HepG2 (cell line): Measurements from ENCODE around the gene SECTM1. TPM values are rescaled to one million over a fixed set of nuclear protein-coding genes. Genes with fewer than 3 reads are reported as not detected.

Experiments used
- ATAC-seq: fragments of 200-7000 bp; cut with Tn5 transposase; 3 replicates; pipeline ENCODE4 v1.9.1; 2020; ENCODE audit warnings: mild to moderate bottlenecking, moderate library complexity
- BruUV-seq: library from RNA; stranded (reverse); fragments of 400-500 nt; replicated peaks from 2 replicates; lab custom pipeline; 2021; lab: Mats Ljungman, UMichigan
- CTCF ChIA-PET: fragments of 300-600 bp; formaldehyde crosslinking; extraction: SDS; loops from one replicate; lab custom pipeline; 2021; ENCODE audit warnings: low total read pairs, inconsistent platforms, low intra/inter-chr PET ratio; lab: Yijun Ruan, JAX
- POLR2A ChIA-PET: fragments of 350-600 bp; sonication (Branson Sonifier 250); formaldehyde crosslinking; loops from one replicate; lab custom pipeline; 2020; ENCODE audit warnings: antibody characterized with exemption, inconsistent platforms; lab: Yijun Ruan, JAX
- DNase-seq: peaks from one replicate; pipeline ENCODE4 v3.0.0-alpha.2; 2015; ENCODE audit warnings: low spot score
- FAIRE-seq: peaks from 3 replicates; lab custom pipeline; 2011; peaks lifted over from hg19 to GRCh38; lab: Jason Lieb, UNC
- H2AFZ ChIP-seq: one replicate; pipeline ENCODE4 v1.6.1; 2011; ENCODE audit warnings: low read length, inconsistent platforms
- H3K27ac ChIP-seq: fragments of 300-600 bp; 3 replicates; pipeline ENCODE4 v1.8.0; 2011; ENCODE audit warnings: mixed run types, mild to moderate bottlenecking, mixed read lengths, low read length, inconsistent platforms; ENCODE audit not compliant: insufficient read depth; ENCODE audit errors: extremely low read length
- H3K27me3 ChIP-seq, 2 experiments: fragments of 200-600 bp in 1 of 2; 2 replicates in 1 of 2; 3 replicates in 1 of 2; pipeline versions ENCODE4 v1.6.0 to v1.8.0; 2011; ENCODE audit warnings: low read length in 2 of 2, mild to moderate bottlenecking in 2 of 2, moderate library complexity in 2 of 2, inconsistent platforms in 1 of 2; ENCODE audit not compliant: insufficient read depth in 2 of 2, control insufficient read depth in 1 of 2
- H3K36me3 ChIP-seq, 2 experiments: fragments of 200-600 bp in 1 of 2; replicated peaks in 1 of 2; 2 replicates in 1 of 2; 3 replicates in 1 of 2; pipeline versions ENCODE4 v1.5.1 to v1.8.0; 2011; ENCODE audit warnings: low read length in 2 of 2, inconsistent platforms in 1 of 2; ENCODE audit not compliant: insufficient read depth in 2 of 2, control insufficient read depth in 1 of 2
- H3K4me1 ChIP-seq: 2 replicates; pipeline ENCODE4 v1.5.1; 2012; ENCODE audit warnings: low read length, inconsistent platforms; ENCODE audit not compliant: insufficient read depth
- H3K4me2 ChIP-seq: 2 replicates; pipeline ENCODE4 v1.6.0; 2011; ENCODE audit warnings: low read depth, low read length, inconsistent platforms
- H3K4me3 ChIP-seq, 3 experiments: fragments of 200-600 bp in 1 of 3; sonication (generic), shearing (Covaris generic) in 1 of 3; replicated peaks in 1 of 3; 2 replicates each; pipeline ENCODE4 v1.5.1; 2011 to 2016; ENCODE audit warnings: low read length in 3 of 3, inconsistent platforms in 2 of 3, low read depth in 2 of 3, mild to moderate bottlenecking in 2 of 3, control low read depth in 1 of 3, mixed read lengths in 1 of 3; ENCODE audit not compliant: insufficient read depth in 1 of 3
- H3K79me2 ChIP-seq: one replicate; pipeline ENCODE4 v1.6.1; 2011; ENCODE audit warnings: low read length, inconsistent platforms; ENCODE audit not compliant: insufficient read depth
- H3K9ac ChIP-seq: 2 replicates; pipeline ENCODE4 v1.6.0; 2011; ENCODE audit warnings: mild to moderate bottlenecking, low read depth, low read length, inconsistent platforms; ENCODE audit not compliant: insufficient read depth
- H3K9me3 ChIP-seq: 2 replicates; pipeline ENCODE4 v1.5.1; 2012; ENCODE audit warnings: mild to moderate bottlenecking, low read length
- H4K20me1 ChIP-seq: 2 replicates; pipeline ENCODE4 v1.6.0; 2011; ENCODE audit warnings: inconsistent platforms, mild to moderate bottlenecking, low read length, moderate library complexity; ENCODE audit not compliant: insufficient read depth
- AHDC1 ChIP-seq: sonication (generic); formaldehyde crosslinking; IDR thresholded peaks from 2 replicates; pipeline ENCODE4 v1.5.1; 2020; ENCODE audit warnings: mild to moderate bottlenecking, missing genetic modification reagents, borderline replicate concordance
- CCDC6 ChIP-seq: sonication (generic); formaldehyde crosslinking; IDR thresholded peaks from 2 replicates; pipeline ENCODE4 v1.8.1; 2022; ENCODE audit warnings: mild to moderate bottlenecking, missing genetic modification reagents, moderate library complexity
- EP300 ChIP-seq, 3 experiments: sonication (generic) in 1 of 3; formaldehyde crosslinking in 1 of 3; IDR thresholded peaks; 2 replicates each; pipeline versions ENCODE4 v1.5.1 to v1.6.1; 2011 to 2020; ENCODE audit warnings: low read depth in 2 of 3, low read length in 2 of 3, borderline replicate concordance in 1 of 3, improper control_type of control experiment in 1 of 3, mild to moderate bottlenecking in 1 of 3, missing genetic modification reagents in 1 of 3, moderate library complexity in 1 of 3
- NR1H2 ChIP-seq: sonication (generic); formaldehyde crosslinking; IDR thresholded peaks from 2 replicates; pipeline ENCODE4 v1.8.1; 2022; ENCODE audit warnings: low read depth, missing genetic modification reagents, borderline replicate concordance
- POGZ ChIP-seq: sonication (generic); formaldehyde crosslinking; IDR thresholded peaks from 2 replicates; pipeline ENCODE4 v1.4.0; 2020; ENCODE audit warnings: mild to moderate bottlenecking, missing genetic modification reagents
- RBM39 ChIP-seq: fragments of 200-400 bp; formaldehyde crosslinking; IDR thresholded peaks from one replicate; pipeline ENCODE4 v1.6.1; 2018; ENCODE audit warnings: antibody characterized with exemption, mild to moderate bottlenecking, low read depth, low read length; ENCODE audit not compliant: poor library complexity, severe bottlenecking
- ZEB1 ChIP-seq: IDR thresholded peaks from 2 replicates; pipeline ENCODE4 v1.6.1; 2012; ENCODE audit warnings: mild to moderate bottlenecking, low read depth, inconsistent platforms; ENCODE audit not compliant: insufficient replicate concordance
- ZFX ChIP-seq: sonication (generic); formaldehyde crosslinking; IDR thresholded peaks from 2 replicates; pipeline ENCODE4 v1.4.0; 2020; ENCODE audit warnings: mild to moderate bottlenecking, low read depth, missing genetic modification reagents, moderate library complexity
- ZMYM3 ChIP-seq: sonication (generic); formaldehyde crosslinking; IDR thresholded peaks from 2 replicates; pipeline ENCODE4 v1.5.1; 2020; ENCODE audit warnings: mild to moderate bottlenecking, missing genetic modification reagents
- ZNF639 ChIP-seq: conservative IDR thresholded peaks from 2 replicates; pipeline ENCODE4 v1.6.1; 2018; ENCODE audit warnings: missing genetic modification reagents
- ZNF800 ChIP-seq: sonication (generic); formaldehyde crosslinking; IDR thresholded peaks from 2 replicates; pipeline ENCODE4 v1.4.0; 2020; ENCODE audit warnings: missing genetic modification reagents
- ZNF850 ChIP-seq: sonication (generic); formaldehyde crosslinking; conservative IDR thresholded peaks from 2 replicates; pipeline ENCODE4 v1.9.0; 2021; ENCODE audit warnings: mild to moderate bottlenecking, missing genetic modification reagents
- ZSCAN25 ChIP-seq: sonication (generic); formaldehyde crosslinking; IDR thresholded peaks from 2 replicates; pipeline ENCODE4 v1.8.0; 2022; ENCODE audit warnings: mild to moderate bottlenecking, missing genetic modification reagents
- ZZZ3 ChIP-seq: sonication (generic); formaldehyde crosslinking; IDR thresholded peaks from 2 replicates; pipeline ENCODE4 v1.4.0; 2020; ENCODE audit warnings: missing genetic modification reagents, mild to moderate bottlenecking, borderline replicate concordance
- WGBS: methylation state at CpG from one replicate; pipeline ENCODE4 v1.1.6; 2017; ENCODE audit warnings: low lambda C conversion rate; 5-methylcytosine and 5-hydroxymethylcytosine counted together
- in situ Hi-C: cut with HindIII; loops from 2 replicates; pipeline ENCODE4 v1.10.0; 2017; ENCODE audit warnings: low pct_unique_long_range_greater_than_20kb; ENCODE audit not compliant: extremely low pct_ligation_motif_present
- intact Hi-C: fragments of 100-400 bp; cut with micrococcal nuclease; formaldehyde crosslinking; loops from one replicate; pipeline ENCODE4 v1.10.0; 2022; ENCODE audit not compliant: unreplicated experiment
- polyA plus RNA-seq, 8 experiments: library from polyadenylated mRNA; depleted of rRNA in 3 of 8; stranded (reverse) in 7 of 8; unstranded in 1 of 8; fragments of >200 nt; fragmentation: Illumina TruSeq in 4 of 8; extraction: Trizol in 4 of 8; gene quantifications; 2 replicates each; pipeline versions ENCODE4 v1.2.1 to v1.2.3, GENCODE V29; 2011 to 2016; ENCODE audit warnings: low read depth in 4 of 8, missing spikeins in 1 of 8, mixed read lengths in 1 of 8; ENCODE audit not compliant: insufficient read depth in 1 of 8
- total RNA-seq, 5 experiments: library from RNA; depleted of rRNA; stranded (reverse); fragments of >200 nt; fragmentation: Illumina TruSeq; extraction: Trizol; gene quantifications; 2 replicates each; pipeline ENCODE4 v1.2.3, GENCODE V29; 2016; ENCODE audit warnings: low read depth in 1 of 5

SECTM1 gene
- total and polyA plus RNA-seq, 2 of the 13 experiments (the other 11 are each of a cell fraction or from before 2014, with no cell fraction given), result 3.5 to 5.3 TPM

- WGBS, result 78% methylated on average over 14 of the region's 16 CpGs
- Histone ChIP-seq H3K27me3 (peaks cover 2 to 14% of the 10 kb centered on the region in 2 experiments; a peak in 4 of 5 replicates), H2AFZ (no peak overlapping the region), H3K27ac (no peak overlapping the region), H3K9ac (no peak overlapping the region), H3K9me3 (no peaks in the 10 kb centered on the region), H3K79me2 (no peaks in the 10 kb centered on the region), H3K4me3 (no peak overlapping the region), H3K36me3 (no peaks in the 10 kb centered on the region), H3K4me2 (no peak overlapping the region), H4K20me1 (no peaks in the 10 kb centered on the region), H3K4me1 (peaks cover 73% of the 10 kb centered on the region)
- ChIA-PET POLR2A (no interaction called here), CTCF (no interaction called here)
- ATAC-seq (no peak), FAIRE-seq (no peak), DNase-seq (no peak)
- intact Hi-C loops, result no loop called here
- in situ Hi-C loops, result no loop called here
- no TSS peak for BruUV-seq
- TF ChIP-seq CCDC6 (CRISPR knock-in tag) (0 out of 2 replicates have a peak, but pooled peaks have one; percentile 28), ZEB1 (no peak), EP300 (IDR thresholded peaks at IDR 0.05; ENCODE audit: low read depth in 2 of 2, low read length in 2 of 2) (peak in 1 of 2 experiments; percentile 7; a peak in 1 of 4 replicates), EP300 (CRISPR knock-in tag; IDR thresholded peaks at IDR 0.05; ENCODE audit: borderline replicate concordance) (no peak), ZMYM3 (0 out of 2 replicates have a peak, but pooled peaks have one; percentile 21), ZFX (CRISPR knock-in tag) (no peak), ZNF639 (CRISPR knock-in tag) (no peak), AHDC1 (no peak), POGZ (no peak), ZSCAN25 (peak; percentile 48; the same call in 1 of the 2 replicates), ZNF850 (CRISPR knock-in tag) (no peak), ZZZ3 (CRISPR knock-in tag) (0 out of 2 replicates have a peak, but pooled peaks have one; percentile 47), RBM39 (no peak), NR1H2 (no peak), ZNF800 (CRISPR knock-in tag) (no peak)
Observed at GRCh38 chr17:82278786-82279391, 54.7 kb downstream of the SECTM1 start.
